HL-60 (cell line): Measurements from ENCODE around the gene FLAD1.

Experiments
- CTCF ChIP-seq: IDR thresholded peaks from one replicate; pipeline ENCODE4 v1.5.1; 2011; ENCODE audit warnings: low read length, control low read depth, inconsistent platforms; ENCODE audit not compliant: insufficient read depth
- GABPA ChIP-seq: IDR thresholded peaks from 2 replicates; pipeline ENCODE4 v1.6.1; 2012; ENCODE audit warnings: low read depth

GRCh38 chr1:155032886-155033285, 49.7 kb downstream of the FLAD1 start:
- no peak for TF ChIP-seq CTCF
- TF ChIP-seq GABPA, result no peak
